Measurements from ENCODE around the gene PLXNA2.

The PLXNA2 gene

GRCh38 chr1:208235356-208235981 is 8.7 kb downstream of the PLXNA2 start:
- DNase-seq (ENCODE audit: extremely low read depth, low read depth) = no peak
- no peak for TF ChIP-seq CTCF (IDR thresholded peaks at IDR 0.05; ENCODE audit: low read depth, low read length)

DNA sequence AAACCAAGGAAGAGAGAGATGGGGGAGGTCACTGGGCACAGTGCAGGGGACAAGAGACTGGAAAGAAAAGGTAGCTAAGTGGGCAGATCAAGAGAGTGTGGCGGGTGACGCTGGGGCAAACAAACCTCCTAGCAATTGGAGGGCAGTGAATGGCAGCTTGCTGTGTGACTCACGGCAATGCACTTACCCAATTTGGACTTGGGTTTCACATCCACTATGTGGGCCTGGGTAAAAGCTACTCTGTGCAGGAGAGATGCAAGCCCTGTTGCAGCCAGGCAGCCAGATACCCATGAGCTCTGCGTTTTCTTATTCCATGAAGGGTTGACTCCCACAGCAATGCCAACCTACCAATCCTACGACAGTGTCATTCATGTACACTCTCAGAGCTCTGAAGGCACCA is 9.5 kb downstream of the PLXNA2 start:
- no peak for TF ChIP-seq CTCF (IDR thresholded peaks at IDR 0.05; ENCODE audit: low read depth, low read length)
- DNase-seq (ENCODE audit: extremely low read depth, low read depth) = no peak

DNA sequence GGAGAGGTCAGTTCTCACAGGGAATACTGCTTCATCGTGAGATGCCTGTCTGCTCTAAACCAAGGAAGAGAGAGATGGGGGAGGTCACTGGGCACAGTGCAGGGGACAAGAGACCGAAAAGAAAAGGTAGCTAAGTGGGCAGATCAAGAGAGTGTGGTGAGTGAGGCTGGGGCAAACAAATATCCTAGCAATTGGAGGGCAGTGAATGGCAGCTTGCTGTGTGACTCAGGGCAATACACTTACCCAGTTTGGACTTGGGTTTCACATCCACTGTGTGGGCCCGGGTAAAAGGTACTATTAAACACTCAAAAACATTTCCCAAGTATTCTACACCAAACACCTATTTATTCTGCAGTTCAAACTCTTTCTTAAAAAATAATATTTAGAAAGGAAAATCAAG is 10.2 kb downstream of the PLXNA2 start:
- no peak for DNase-seq (ENCODE audit: extremely low read depth, low read depth)
- no peak for TF ChIP-seq CTCF (IDR thresholded peaks at IDR 0.05; ENCODE audit: low read depth, low read length)

DNA sequence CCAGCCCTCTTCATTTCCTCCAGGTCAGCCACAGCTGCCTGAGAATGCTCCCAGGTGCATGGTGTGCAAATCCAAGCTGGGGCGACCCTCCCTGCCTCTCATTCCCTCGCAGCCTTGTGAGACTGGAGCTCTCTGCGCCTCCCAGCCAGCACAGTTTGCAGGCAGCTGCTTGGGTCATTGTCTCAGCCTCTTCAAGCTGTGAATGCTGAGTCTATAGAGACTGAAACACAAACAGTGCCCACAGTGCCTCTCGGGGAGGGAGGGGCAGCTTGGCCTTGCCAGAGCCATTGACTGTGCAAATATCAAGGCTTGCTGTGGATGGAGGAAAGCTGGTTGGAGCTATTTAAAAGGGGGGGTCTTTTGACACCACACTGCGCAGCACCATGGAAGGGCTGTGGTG is 10.6 kb downstream of the PLXNA2 start:
- DNase-seq (ENCODE audit: extremely low read depth, low read depth) = no peak
- no peak for TF ChIP-seq CTCF (IDR thresholded peaks at IDR 0.05; ENCODE audit: low read depth, low read length)

GRCh38 chr1:208232662-208233038 is 11.5 kb downstream of the PLXNA2 start:
- DNase-seq (ENCODE audit: extremely low read depth, low read depth) = no peak
- TF ChIP-seq CTCF (IDR thresholded peaks at IDR 0.05; ENCODE audit: low read depth, low read length) = no peak

- peak; percentile 45 for DNase-seq (ENCODE audit: extremely low read depth, low read depth)
- no peak for TF ChIP-seq CTCF (IDR thresholded peaks at IDR 0.05; ENCODE audit: low read depth, low read length)
Observed at GRCh38 chr1:208231881-208232661, 12.1 kb downstream of the PLXNA2 start.

- TF ChIP-seq CTCF (IDR thresholded peaks at IDR 0.05; ENCODE audit: low read depth, low read length) = no peak
- DNase-seq (ENCODE audit: extremely low read depth, low read depth) = no peak
Observed at GRCh38 chr1:208230668-208231529, 13.3 kb downstream of the PLXNA2 start.
